ENCODE data around the gene RPL37A.

RPL37A gene

GRCh38 chr2:216477283-216478035 lies 21.2 kb upstream of the RPL37A start:
- no peak for TF ChIP-seq CTCF (IDR thresholded peaks at IDR 0.05; ENCODE audit: borderline replicate concordance, insufficient read depth, low read depth, low read length)
- no peak overlapping the region for H3K4me3 ChIP-seq (ENCODE audit: low read depth, low read length)

GRCh38 chr2:216478151-216478550 lies 20.5 kb upstream of the RPL37A start:
- TF ChIP-seq CTCF (IDR thresholded peaks at IDR 0.05; ENCODE audit: borderline replicate concordance, insufficient read depth, low read depth, low read length), result no peak

GRCh38 chr2:216478791-216479190 lies 19.9 kb upstream of the RPL37A start:
- H3K4me3 ChIP-seq (ENCODE audit: low read depth, low read length), result no peak overlapping the region
- no peak for TF ChIP-seq CTCF (IDR thresholded peaks at IDR 0.05; ENCODE audit: borderline replicate concordance, insufficient read depth, low read depth, low read length)

More at GRCh38 chr2:216478151-216478550, 20.5 kb upstream of the RPL37A start:
- H3K4me3 ChIP-seq (ENCODE audit: low read depth, low read length), result no peak overlapping the region

DNA sequence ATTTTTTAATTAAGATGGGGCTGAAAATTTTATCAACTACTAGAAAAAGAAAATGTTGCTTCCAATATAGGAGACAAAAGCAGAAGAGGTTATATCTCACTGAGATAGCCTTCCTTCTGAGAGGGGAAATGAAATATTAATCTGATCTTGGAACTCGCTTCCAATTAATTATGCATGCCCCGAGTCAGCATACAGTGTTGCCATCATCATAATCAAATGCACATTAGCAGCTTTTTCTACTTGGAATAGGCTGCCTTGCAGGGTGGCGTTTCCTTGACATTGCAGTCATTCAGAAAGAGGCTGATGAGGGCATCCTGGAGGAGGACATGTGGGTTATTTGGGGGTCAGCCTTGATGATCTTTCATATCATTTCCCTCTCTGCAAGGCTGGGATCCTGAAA lies 18.4 kb upstream of the RPL37A start:
- TF ChIP-seq CTCF (IDR thresholded peaks at IDR 0.05; ENCODE audit: borderline replicate concordance, insufficient read depth, low read depth, low read length), result no peak
- H3K4me3 ChIP-seq (ENCODE audit: low read depth, low read length), result no peak overlapping the region

DNA sequence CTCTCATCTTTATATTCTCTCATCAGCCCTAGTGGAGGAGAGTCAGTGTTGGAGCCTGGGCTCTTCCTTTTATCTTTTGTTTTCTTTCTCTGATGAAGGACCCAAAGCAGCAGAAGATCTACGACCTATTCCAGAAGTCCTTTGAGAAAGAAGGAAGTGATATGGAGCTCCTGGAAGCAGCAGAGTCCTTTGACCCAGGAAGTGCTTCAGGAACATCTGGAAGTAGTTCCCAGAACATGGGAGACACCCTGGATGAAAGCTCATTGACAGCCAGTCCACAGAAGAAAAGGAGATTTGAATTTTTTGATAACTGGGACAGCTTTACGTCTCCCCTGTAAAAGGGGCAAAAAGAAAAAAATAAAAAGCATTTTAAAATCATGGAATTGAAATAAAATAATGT lies 16.0 kb upstream of the RPL37A start:
- no peak overlapping the region for H3K4me3 ChIP-seq (ENCODE audit: low read depth, low read length)
- no peak for TF ChIP-seq CTCF (IDR thresholded peaks at IDR 0.05; ENCODE audit: borderline replicate concordance, insufficient read depth, low read depth, low read length)

DNA sequence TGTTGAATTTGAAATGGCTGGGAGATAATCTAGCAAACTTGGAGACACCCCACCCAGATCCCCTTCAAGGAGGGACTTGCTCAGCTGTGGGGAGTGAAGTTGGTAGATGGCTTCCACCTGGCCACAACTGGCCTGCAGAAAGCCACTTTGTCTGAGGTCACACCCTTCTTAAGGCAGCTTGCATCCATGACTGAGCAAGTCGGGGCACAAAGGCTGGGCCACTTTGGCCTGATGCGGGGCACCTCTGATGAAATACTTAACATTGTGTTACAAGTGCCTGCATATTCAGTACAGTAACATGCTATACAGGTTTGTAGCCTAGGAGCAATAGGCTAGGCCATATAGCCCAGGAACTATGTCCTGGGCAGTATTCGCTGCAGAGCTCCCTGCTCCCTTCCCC lies 13.4 kb upstream of the RPL37A start:
- no peak for TF ChIP-seq CTCF (IDR thresholded peaks at IDR 0.05; ENCODE audit: borderline replicate concordance, insufficient read depth, low read depth, low read length)
- H3K4me3 ChIP-seq (ENCODE audit: low read depth, low read length), result no peak overlapping the region

GRCh38 chr2:216485745-216486144 lies 12.9 kb upstream of the RPL37A start:
- no peak for TF ChIP-seq CTCF (IDR thresholded peaks at IDR 0.05; ENCODE audit: borderline replicate concordance, insufficient read depth, low read depth, low read length)
- H3K4me3 ChIP-seq (ENCODE audit: low read depth, low read length), result no peak overlapping the region
